ENCODE measurements around the gene POLR2L.

- no peak for TF ChIP-seq CTCF (IDR thresholded peaks at IDR 0.05)
- TF ChIP-seq POLR2A (IDR thresholded peaks at IDR 0.05): no peak
- no peak for TF ChIP-seq POLR2AphosphoS5 (IDR thresholded peaks at IDR 0.05)
These were observed 4.4 kb downstream of the POLR2L start for GRCh38 chr11:837990-838307.
